NCI-H446 treated with DMSO at 0.1 percent for 48 hours (cell line): Measurements from ENCODE around the gene KLK8.
"Not testable (repeated sequence)": the region's sequence is repeated elsewhere in the genome, so short reads cannot be mapped to it uniquely, and the experiment has no call there.

Experiments
- DNase-seq: peaks from one replicate; lab custom pipeline; 2025; lab: John Stamatoyannopoulos, UW

Gene KLK8

DNA sequence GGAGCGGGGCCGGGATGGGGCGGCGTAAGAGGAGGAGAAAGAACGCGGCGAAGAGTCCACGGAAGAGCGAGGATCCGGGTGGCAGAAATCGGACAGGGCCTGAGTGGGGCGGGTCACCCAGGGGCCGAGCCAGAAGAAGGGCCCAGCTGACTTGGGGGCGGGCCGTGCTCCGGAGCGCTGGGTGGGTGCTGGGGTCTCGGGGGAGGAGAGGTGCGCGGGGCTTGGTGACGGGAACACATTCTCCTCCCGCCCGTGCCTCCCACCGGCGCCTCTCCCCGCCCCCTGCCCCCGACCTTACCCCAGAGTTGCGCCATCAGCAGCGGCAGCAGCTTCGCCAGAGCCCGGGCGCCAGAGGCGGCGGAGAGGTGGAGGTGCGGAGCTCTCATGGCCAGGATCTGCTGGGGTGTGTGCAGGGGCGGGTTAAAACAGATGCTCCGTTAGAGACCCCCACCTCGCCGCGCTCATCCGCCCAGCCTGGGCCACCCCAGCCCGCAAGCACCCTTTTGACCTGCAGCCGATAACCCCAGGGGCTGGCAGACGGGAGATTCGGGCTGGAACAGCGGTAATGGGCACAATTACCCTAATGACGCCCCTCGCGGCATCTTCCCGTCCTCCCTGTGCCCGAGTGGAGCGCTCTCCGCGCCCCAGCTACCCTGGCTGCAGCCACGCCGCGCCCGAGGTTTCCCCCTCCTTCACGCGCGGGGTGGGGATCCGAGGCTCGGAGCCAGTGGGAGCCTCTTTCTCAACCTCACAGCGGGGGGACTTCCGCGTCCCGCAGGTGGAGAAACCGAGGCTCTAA, 17.5 kb upstream of the KLK8 start:
- DNase-seq: no peak

DNA sequence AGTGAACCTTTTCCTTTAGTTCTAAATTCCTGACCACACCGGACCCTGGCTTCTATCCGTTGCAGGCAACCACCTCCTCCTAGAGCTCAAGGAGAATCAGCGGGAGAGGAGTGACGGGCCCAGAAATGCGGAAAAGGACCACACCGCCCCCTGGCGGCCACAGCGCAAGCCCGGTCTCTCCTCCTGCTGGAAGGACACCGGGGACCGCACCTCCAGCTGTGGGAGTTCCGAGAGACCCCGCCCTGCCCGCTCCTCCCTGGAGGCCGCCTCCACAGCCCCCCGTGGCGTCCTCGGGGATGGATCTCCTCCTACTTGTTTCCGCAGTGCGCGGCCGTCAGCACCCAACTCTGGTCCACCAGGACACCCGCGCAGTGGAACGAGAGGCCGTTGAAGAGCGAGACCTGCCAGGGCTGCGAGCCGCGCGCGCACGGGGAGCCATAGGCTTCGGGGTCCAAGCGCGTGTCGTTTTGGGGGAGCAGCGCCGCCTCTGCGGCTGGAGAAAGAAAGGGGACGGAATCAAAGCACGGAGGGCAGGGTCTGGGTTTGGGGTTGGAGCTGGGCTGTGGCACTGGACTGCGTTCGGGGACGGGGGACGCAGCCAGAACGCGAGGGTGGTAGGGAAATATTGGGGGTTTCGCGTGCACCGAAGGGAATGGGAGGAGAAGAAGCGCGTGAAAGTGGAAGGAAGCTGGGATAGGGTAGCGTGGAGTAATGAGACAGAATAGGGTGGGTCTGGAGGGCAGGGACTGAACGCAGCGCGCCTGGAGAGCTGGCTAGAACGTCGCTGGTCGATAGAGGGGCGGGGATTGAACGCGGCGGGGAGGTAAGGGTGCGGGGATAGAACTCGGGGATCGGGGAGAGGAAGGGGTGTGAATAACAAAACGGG, 15.6 kb upstream of the KLK8 start:
- DNase-seq: no peak

DNA sequence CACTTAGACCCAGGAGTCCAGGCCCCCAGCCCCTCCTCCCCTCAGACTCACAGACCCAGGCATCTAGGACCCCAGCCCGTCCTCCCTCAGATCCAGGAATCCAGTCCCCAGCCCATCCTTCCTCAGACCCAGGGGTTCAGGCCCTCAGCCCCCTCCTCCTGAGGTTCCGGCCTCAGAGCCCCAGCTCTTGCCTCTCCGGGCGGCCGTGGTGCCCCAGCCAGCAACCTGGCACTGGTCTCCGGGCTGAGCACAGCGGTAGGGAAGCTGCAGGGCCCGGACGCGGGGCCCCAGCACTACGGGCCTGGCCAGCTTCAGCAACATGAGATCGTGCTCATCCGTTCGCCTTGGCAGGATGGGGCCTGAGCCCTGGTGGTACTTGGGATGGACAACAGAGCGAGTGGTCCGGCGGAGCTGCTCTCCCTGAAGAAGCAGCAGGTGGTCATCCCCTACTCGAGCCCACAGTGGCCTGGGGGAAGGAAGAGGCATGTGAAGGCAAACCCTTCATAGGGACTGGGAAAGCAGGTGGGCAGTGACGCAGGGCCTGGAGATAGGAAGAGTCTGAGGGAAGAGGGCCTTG, 14.4 kb upstream of the KLK8 start:
- no peak for DNase-seq

DNA sequence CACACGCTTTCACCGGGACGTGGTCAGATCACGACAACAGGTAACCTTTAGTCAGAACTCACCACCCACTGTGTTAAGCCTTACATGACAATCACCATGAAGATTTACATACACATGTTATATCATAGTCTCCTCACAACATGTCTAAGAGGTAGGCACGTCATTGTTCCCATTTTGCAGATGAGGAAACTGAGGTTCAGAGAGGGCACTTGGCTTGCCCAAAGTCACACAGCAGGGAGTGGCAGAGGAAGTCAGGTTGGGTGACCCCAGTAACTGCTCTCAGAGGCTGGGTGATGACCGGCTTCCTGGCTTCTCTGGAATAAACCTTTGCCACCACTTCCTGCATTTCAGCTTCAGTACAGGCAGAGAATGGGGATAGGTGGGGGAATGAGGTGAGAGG, 12.8 kb upstream of the KLK8 start:
- DNase-seq: no peak

DNA sequence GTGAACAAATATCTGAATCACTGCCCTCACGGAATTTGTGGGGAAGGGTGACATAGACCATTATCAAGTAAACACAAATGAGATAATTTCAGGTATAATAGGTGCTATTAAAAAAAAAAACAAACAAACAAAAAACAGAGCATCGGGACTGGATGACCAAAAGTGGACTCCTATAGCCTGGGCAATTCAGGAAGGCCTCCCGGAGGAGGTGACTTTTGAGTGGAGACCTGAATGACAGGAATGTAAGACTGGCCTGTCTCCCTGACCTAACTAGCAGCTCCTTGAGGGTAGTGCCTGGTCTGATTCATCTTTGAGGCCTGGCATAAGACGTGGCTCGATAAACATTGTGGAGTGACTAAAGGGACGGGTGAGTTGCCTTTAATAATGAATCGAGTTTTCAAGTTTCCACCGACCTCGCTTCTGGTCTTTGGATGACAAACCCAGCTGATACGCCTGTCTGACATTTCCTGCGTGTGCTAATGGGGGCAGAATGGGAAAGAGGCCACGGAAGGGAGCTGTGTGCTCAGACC, 11.3 kb upstream of the KLK8 start:
- DNase-seq: no peak

DNA sequence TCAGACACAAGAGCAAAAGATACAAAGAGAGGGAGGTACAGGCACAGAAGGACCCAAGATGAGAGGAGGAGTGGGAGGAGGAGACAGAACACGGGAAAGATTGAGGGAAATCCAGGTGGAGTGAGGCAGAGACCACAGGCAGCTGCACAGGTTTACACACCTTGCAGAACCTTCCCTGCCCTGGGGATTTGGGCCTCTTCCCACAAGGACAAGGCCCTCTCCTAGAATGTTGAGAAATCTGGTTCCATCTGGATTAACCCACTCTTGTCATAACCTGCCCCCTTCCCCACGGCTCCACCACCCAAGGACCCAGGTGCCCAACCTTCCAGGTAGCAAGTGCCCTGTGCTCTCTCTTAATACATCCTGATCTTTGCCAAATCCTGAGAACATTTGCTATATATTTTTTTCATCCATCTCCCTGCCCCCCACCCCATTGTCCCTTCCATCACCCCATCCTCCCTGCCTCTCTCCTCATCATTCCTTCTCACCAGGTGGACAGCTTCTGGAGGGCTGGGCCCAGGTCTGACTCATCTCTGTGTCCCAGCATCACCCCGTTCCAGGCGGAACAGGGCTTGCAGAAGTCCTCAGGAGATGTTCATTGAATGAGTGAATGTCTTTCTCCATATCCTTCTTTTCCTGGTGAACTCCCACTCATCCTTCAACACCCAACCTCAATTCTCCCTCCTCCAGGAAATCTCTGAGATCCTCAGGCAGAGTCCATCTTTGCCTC, 8.8 kb upstream of the KLK8 start:
- DNase-seq: no peak

DNA sequence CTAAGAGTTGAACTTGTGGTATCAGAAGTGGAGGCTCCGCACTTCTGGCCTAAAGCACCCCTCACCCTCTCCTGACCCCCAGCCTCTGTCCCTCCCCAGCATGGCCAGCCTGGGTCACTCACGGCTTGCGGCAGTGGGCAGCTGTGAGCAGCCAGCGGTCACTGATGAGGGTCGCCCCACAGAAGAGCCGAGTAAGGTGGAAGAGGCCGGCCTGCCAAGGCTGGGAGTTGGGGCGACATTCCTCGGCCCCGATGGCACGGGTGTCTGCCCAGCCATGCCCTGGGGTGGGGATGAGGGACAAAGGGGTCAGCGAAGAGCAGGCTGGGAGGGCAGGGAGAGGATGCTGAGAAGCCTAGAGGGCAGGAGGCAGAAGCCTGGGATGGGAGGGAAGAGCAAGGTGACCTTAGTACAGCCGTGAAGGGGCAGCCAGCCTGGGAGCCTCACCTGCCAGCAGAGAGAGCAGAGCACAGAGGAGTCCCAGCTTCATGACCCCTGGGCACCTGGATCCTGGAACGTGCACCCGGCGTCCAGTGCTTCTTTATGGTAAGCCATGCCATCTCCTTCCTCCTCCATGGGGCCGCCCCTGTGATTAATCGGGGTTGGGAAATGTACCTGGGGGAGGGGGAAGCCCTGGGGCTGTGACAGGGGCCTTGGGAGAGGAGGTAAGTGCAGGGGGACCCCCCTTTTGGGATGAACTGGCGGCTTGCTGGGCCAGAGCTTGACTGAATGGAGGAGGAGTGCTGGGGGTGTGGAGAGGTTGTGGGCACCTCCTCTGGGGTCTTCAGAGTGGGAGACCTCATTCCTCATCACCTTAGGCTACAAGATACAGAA, 7.9 kb upstream of the KLK8 start:
- no peak for DNase-seq

DNA sequence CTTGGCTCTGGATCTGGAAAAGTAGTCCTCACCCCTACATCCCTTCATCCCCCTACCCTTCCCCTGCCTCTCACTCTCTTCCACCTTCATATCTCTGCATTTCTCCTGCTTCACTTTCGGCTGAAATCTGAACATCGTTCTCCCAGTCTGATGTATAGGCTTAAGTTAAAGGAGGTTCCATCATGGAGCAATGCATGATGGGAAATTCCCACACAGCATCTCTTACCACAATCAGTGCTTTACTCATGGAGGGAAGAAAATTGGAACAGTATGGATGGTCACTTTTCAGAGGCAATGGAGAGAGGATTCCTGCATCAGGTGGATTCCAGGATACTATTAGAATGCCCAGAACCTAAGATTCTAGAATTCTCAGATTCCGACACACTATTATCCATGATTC, 6.1 kb upstream of the KLK8 start:
- no peak for DNase-seq

DNA sequence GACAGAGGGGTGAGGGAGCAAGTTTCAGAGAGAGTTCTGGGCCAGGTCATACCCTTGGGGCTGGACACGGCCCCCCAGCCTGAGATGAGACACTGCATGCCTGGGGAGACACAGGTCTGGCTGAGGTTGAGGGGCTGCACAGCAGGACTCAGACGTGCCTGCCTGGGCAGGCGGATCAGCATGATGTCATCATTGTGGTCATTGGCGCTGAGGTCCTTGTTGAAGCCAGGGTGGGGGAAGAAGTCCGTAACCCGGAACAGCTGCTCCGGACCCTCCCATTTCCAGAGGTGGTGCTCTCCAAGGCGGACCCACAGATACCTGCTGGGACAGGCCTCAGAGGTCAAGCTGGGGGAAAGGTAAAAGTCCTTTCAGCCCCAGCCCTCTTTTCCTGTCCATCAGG, 5.0 kb upstream of the KLK8 start:
- DNase-seq: no peak

DNA sequence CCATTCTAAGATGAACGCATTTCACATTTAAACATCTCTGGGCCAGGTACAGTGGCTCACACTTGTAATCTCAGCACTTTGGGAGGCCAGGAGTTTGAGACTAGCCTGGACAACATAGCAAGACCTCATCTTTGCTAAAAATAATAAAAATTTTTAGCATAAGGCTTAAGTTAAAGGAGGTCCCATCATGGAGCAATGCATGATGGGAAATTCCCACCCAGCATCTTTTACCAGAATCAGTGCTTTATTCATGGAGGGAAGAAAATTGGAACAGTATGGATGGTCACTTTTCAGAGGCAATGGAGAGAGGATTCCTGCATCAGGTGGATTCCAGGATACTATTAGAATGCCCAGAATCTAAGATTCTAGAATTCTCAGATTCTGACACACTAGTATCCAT, 3.8 kb upstream of the KLK8 start:
- DNase-seq: no peak

DNA sequence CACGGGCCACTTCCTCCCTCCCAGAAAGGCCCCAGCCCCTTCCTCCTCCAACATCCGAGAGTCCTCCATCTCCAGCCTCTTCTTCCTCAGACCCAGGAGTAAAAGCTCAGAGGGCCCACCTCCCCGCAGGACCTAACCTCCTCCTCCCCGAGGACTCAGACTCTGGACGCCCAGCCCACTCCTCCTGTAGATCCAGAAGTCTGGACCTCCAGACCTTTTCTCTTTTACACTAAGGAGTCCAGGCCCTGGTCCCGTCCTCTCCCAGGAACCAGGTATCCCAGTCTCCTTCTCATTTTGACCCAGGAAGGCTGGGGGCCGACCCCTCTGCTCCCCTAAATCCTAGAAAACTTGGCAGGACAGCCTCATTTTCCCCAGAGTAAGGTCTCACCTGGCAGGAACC, 1.9 kb upstream of the KLK8 start:
- no peak for DNase-seq

DNA sequence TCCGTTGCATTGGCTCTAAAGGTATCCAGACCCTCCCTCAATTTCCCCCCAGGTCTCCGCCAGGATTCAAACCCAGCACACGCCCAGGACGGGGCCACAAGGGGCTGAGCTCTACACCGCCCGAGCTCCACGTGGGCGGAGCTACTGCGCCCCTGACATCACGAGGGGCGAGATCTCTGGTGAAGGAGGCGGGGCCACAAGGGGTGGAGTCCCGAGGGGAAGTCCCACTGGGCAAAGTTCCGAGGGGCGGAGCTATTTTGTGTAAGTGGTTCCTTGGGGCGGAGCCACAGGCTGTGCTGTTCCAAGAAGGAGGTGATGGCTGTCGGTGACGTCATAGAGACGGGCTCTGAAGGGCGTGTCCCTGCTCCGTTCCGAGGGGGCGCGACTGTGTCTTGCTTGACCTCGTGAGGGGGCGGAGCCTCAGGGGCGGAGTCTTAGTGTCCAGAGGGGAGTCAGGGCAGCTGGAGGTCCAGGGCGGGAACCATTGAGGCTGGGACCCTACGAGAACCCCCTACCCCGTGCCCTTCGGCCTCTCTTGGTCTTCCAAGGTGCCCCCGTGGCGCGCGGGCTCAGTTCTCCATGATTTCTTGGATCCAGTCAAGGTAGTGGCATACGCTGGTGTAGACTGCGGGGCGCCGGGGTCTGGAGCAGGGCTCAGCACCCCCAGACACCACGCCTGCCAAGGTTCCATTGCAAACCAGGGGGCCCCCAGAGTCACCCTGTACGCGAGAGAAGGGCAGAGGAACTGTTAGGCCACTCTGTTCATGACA, 1.3 kb upstream of the KLK8 start:
- DNase-seq: no peak

DNA sequence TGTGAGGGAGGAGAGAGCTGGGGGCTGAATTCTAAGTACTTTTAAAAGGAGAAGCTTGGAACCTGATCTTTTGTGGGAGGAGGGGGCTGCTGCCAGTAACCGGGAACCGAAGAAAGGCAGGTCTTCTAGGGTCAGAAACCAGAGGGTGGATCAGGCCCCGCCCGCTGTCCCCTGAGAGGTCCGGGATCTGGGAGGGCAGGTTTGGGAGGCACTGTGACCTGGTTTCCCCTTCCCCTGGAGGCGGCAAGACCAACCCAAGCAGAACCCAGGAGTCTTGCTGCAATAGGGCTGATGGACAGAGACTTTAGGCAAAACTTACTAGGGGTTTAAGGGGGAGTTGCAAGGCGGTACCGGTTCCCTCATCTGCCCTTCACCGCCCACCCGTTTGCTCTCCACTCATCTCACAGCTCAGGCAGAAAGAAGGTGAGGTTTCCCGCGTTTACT, 707 bp upstream of the KLK8 start:
- no peak for DNase-seq

DNA sequence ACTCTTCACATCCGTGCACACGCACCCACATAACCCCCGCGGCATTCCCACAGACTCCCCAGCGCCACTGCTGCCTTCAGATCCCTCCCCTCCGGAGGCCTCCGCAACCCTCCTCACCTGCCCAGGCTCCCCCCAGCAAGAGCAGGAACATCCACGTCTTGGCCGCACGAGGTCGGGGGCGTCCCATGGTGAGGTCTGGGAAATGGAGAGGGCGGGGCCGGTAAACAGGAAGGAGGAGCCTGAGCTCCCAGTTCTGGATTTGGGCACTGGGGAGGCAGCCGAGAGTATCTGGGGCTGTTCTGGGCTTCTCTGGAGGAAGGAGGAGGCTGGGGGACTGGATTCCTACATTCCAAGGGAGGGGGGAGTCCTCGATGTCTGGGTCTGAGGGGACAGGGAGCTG, 423 bp downstream of the KLK8 start:
- DNase-seq: no peak

DNA sequence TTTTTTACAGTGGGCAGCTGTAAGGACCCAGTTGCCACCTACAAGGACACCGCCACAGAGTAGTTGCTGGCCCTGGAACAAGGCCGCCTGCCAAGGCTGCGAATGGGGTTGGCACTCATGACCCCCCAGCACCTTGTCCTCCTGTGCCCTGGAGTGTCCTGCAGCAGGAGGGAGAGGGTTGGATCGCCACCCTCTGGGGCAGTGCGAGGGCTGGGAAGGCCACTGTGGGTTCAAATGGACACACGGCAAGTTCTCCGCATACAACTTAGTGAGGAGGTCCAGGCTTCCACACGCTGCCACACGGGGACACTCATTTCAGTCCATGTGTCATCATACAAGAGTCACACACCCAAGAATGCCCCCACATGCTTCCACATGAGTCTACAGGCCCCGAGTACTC, 978 bp downstream of the KLK8 start:
- no peak for DNase-seq

DNA sequence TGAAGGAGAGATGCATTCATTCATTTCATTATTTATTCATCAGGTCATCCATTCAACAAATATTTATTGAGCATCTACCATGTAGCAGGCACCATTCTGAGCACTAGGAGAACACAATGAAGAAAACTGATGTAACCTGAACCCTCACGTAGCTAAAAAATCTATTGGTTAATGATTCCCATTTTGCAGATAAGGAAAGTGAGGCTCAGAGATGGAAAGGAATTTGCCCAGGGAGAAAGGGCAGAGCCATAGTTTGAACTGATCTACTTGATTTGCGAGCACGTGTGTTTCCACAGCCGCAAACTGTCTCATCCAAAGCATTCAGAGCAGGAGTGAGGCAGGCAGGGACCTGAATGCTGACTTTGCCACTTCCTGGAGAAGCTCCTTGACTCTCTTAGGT, 2.7 kb downstream of the KLK8 start:
- DNase-seq: no peak

DNA sequence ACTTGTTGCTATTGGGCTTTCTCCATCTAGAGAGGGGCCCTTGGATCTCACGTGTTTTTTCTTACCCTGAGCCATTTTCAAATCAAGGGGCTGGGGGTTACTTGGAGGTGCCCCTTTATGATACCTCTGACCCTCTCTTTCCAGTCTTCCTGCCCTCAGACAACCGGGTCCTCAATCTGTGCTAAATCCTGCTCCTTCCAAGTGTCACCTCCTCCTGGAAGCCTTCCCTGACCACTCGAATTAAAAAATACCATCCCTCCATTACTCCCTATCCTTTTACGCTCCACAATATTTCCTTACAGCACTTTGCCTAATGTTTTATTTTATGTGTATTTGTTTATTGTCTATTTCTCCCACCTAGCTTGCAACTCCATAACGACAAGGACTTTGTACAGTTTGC, 3.3 kb downstream of the KLK8 start:
- DNase-seq: no peak

DNA sequence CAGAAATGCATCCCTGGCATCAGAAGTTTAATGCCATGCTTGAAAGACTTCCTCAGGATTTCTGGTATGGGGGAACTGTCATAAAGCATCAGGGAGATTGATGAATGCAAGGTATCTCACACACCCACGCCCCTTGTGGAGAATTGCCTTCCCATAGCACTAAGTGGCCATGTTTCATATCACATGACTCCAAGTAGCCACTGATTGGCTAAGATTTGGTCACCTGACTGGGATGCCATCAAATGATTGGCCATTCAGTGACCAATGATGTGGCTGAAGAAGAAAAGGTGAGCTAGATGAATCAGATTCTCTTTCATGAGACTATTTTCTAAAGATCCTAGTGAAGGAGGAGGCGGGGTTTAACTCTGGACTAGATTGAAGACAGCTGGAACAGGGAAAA, 7.3 kb downstream of the KLK8 start:
- no peak for DNase-seq

DNA sequence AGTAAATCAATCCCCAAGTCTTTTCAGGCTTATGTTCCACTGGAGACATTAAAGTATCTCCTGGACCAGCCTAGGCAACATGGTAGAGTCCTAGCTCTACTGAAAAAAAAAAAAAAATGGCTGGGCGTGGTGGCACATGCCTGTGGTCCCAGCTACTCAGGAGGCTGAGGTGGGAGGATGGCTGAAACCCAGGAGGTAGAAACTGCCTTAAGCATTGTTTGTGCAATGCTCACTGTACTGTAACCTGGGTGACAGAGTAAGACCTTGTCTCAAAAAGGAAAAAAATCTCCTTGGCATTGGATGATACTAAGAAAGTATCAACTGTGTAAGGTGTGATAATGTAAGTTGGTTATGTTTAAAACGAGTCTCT, 8.8 kb downstream of the KLK8 start:
- DNase-seq: no peak

DNA sequence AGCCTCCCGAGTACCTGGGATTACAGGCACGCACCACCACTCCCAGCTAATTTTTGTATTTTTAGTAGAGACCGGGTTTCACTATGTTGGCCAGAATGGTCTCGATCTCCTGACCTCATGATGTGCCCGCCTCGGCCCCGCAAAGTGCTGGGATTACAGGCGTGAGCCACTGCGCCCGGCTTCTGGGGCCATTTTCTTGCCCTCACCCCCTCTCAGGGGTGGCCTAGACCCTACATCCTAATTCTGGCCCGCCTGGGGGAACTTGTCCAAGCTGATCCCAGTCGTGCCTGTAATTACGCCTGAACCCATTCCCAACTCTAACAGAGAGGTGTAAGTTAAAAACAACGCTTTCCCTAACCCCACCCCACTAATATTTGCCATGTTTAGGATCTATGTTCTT, 17.0 kb downstream of the KLK8 start:
- DNase-seq: not testable (repeated sequence)
